Small intestine (tissue), 7 donors: ENCODE data around the gene CPOX. TPM values are rescaled to one million over a fixed set of nuclear protein-coding genes. Genes with fewer than 3 reads are reported as not detected.
A peak's percentile ranks its signal among the peaks of the same experiment; 100 is the strongest.

Source experiments
- DNase-seq, 2 donors: peaks; one replicate each; pipeline versions ENCODE4 v3.0.0 to v3.0.0-alpha.2; 2013
- FAIRE-seq: peaks from 2 replicates; lab custom pipeline; 2012; peaks lifted over from hg19 to GRCh38; lab: Jason Lieb, UNC
- H3K27ac ChIP-seq, 3 donors: one replicate each; pipeline ENCODE4 v1.5.1; 2013; ENCODE audit warnings: low read length in 2 of 3, mild to moderate bottlenecking in 2 of 3, control low read depth in 1 of 3, inconsistent platforms in 1 of 3, low read depth in 1 of 3, moderate library complexity in 1 of 3
- H3K27me3 ChIP-seq, 3 donors: one replicate each; pipeline ENCODE4 v1.6.1; 2013; ENCODE audit warnings: low read length in 3 of 3, inconsistent platforms in 1 of 3; ENCODE audit not compliant: control insufficient read depth in 3 of 3, insufficient read depth in 3 of 3
- H3K36me3 ChIP-seq, 3 donors: one replicate each; pipeline ENCODE4 v1.6.1; 2013; ENCODE audit warnings: low read length in 3 of 3, inconsistent platforms in 1 of 3, low read depth in 1 of 3, mild to moderate bottlenecking in 1 of 3, moderate library complexity in 1 of 3; ENCODE audit not compliant: control insufficient read depth in 3 of 3, insufficient read depth in 2 of 3
- H3K4me1 ChIP-seq, 3 donors: one replicate each; pipeline ENCODE4 v1.6.1; 2013; ENCODE audit warnings: low read length in 2 of 3, inconsistent platforms in 1 of 3, low read depth in 1 of 3, mild to moderate bottlenecking in 1 of 3, moderate library complexity in 1 of 3; ENCODE audit not compliant: control insufficient read depth in 3 of 3, insufficient read depth in 2 of 3
- H3K4me3 ChIP-seq, 3 donors: one replicate each; pipeline ENCODE4 v1.5.1; 2013; ENCODE audit warnings: low read length in 3 of 3, control low read depth in 1 of 3, inconsistent platforms in 1 of 3, low read depth in 1 of 3, mild to moderate bottlenecking in 1 of 3, moderate library complexity in 1 of 3
- H3K9me3 ChIP-seq, 2 donors: one replicate each; pipeline ENCODE4 v1.6.1; 2013; ENCODE audit warnings: low read depth in 1 of 2, low read length in 1 of 2; ENCODE audit not compliant: control insufficient read depth in 2 of 2, insufficient read depth in 1 of 2
- WGBS, 3 donors: extraction: QIAGEN DNeasy Blood & Tissue Kit; methylation state at CpG; one replicate each; pipeline ENCODE4 v1.1.7; 2013; 5-methylcytosine and 5-hydroxymethylcytosine counted together
- polyA plus RNA-seq, 4 donors: library from polyadenylated mRNA; stranded (reverse) in 3 of 4; unstranded in 1 of 4; fragments of 200-250 nt in 3 of 4; fragments of 120-200 nt in 1 of 4; gene quantifications; one replicate each; pipeline versions ENCODE4 v1.2.1 to v1.2.3, GENCODE V29; 2013
- donor health status: healthy with polysubstance abuse.
- donor health status: control.
- donor health status: control.
- donor health status: Bipolar disorder and iron deficiency.
- donor health status: healthy.

The CPOX gene
- polyA plus RNA-seq, 4 donors: 13.4 to 28.8 (median 21.2) TPM

DNA sequence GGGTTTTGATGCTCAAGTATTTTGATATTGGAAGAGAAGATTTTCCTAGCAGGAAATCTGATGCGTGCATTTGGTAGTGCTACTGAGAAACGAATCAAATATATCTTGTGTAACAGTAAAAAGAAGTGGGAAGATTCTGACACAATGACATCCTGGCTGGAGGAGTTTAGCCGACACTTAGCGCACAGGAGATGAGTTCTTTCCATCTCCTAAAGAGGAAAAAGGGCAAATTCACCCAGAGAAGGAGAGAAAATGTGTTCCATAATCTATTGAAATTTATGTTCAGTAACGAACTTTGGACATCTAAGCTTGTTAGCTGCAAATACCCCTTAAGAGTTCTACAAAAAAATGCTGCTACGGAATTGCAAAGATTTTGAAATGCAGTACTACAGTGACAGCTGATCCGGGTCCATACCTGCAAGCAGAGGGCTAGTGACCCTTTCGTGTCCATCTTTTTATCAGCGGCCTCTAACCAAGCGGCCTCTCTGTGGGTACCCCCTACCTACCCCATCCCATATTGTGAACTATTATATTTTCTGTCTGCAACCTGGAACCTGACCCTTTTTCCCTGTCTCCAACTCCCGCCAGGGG, 971 bp downstream of the CPOX start:
- H3K4me3 ChIP-seq: peak overlapping the region; percentile 79 to 90 (median 81)
- H3K4me1 ChIP-seq: peaks cover 0 to 9% (median 6%) of the 10 kb centered on the region in 3 donors
- peaks cover 0 to 4% (median 0%) of the 10 kb centered on the region in 3 donors for H3K36me3 ChIP-seq
- H3K27ac ChIP-seq: no peak overlapping the region
- 19 to 29% (median 26%) methylated on average over 11 of the region's 11 CpGs for WGBS, 3 donors
- FAIRE-seq (no peak), DNase-seq (peak in 1 of 2 donors; percentile 19)
- no peaks in the 10 kb centered on the region for H3K9me3 ChIP-seq
- H3K27me3 ChIP-seq: no peaks in the 10 kb centered on the region

DNA sequence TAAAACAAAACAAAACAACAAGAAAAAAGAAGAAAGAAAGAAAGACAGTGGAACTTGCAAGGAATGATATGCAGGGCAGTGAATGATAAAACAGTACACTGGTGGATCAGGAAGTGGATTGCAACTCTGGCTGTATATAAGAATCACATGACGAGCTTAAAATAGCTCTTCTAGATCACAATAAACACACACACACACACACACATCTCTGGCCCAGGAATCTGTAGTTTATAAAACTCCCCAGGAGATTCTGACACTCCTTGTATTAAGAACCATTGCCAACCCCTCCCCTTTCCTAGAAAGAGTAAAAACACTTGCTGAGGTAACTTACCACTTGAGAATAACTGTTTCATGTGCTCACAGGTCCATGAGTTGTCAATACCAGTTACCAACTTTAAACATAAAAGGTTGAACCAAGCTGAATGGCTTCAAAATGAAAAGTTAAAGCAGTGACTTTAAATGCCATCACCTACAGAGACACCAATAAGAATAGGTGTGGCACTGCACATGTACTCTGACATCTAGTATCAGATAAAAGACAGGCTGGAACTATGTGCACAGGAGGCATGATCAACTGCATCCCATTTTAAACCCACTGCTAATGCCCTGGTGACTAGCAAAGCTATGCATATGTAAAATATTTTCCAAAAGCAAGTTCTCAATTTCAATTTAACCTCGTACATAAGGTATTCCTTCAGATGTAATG, 3.9 kb downstream of the CPOX start:
- Histone ChIP-seq H3K4me3 (no peak overlapping the region), H3K9me3 (no peaks in the 10 kb centered on the region), H3K36me3 (peaks cover 6 to 12% (median 7%) of the 10 kb centered on the region in 3 donors), H3K27ac (no peak overlapping the region), H3K4me1 (peaks cover 0 to 9% (median 6%) of the 10 kb centered on the region in 3 donors), H3K27me3 (no peaks in the 10 kb centered on the region)
- WGBS, 3 donors: 64 to 90% (median 85%) methylated on average over 2 of the region's 2 CpGs
- DNase-seq: peak in 1 of 2 donors; percentile 38
- no peak for FAIRE-seq

DNA sequence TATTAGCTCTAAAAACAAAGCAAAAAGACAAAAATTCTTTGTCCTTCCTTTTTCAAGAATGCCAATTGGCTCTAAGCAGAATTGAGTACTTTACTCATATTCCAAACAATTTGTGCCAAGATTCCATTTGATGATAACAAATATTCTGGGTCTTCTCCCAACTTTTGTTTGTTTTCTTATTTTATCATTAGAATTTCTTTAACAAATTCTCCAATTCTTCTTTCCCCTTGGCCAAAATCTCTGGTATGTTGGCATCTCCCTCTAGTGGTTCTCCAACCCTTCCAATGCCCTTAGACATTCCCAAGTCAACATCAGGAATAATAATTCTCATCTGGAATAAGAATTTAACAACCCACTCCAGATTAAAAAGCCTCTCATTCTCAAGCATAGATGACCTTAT, 5.3 kb downstream of the CPOX start:
- no peak for DNase-seq
- H3K27me3 ChIP-seq: no peaks in the 10 kb centered on the region
- H3K27ac ChIP-seq: no peak overlapping the region
- peaks cover 0 to 9% (median 6%) of the 10 kb centered on the region in 3 donors for H3K4me1 ChIP-seq
- H3K9me3 ChIP-seq: no peaks in the 10 kb centered on the region
- H3K4me3 ChIP-seq: no peak overlapping the region
- FAIRE-seq: no peak
- H3K36me3 ChIP-seq: peaks cover 7 to 13% (median 7%) of the 10 kb centered on the region in 3 donors

- H3K4me3 ChIP-seq: no peak overlapping the region
- peaks cover 7 to 13% (median 7%) of the 10 kb centered on the region in 3 donors for H3K36me3 ChIP-seq
- peaks cover 0 to 9% (median 5%) of the 10 kb centered on the region in 3 donors for H3K4me1 ChIP-seq
- no peaks in the 10 kb centered on the region for H3K9me3 ChIP-seq
- no peak overlapping the region for H3K27ac ChIP-seq
- no peaks in the 10 kb centered on the region for H3K27me3 ChIP-seq
- DNase-seq (no peak), FAIRE-seq (no peak)
- WGBS, 3 donors: 73 to 81% (median 74%) methylated on average over 2 of the region's 2 CpGs
These were observed 5.8 kb downstream of the CPOX start for GRCh38 chr3:98587654-98588053.

- Histone ChIP-seq H3K36me3 (peaks cover 7 to 16% (median 14%) of the 10 kb centered on the region in 3 donors), H3K27me3 (no peaks in the 10 kb centered on the region), H3K9me3 (no peaks in the 10 kb centered on the region), H3K4me3 (no peak overlapping the region), H3K4me1 (no peaks in the 10 kb centered on the region), H3K27ac (no peak overlapping the region)
- DNase-seq (no peak), FAIRE-seq (no peak)
- 88 to 93% (median 91%) methylated on average over 2 of the region's 2 CpGs for WGBS, 3 donors
These were observed 8.9 kb downstream of the CPOX start for GRCh38 chr3:98584547-98584946.

DNA sequence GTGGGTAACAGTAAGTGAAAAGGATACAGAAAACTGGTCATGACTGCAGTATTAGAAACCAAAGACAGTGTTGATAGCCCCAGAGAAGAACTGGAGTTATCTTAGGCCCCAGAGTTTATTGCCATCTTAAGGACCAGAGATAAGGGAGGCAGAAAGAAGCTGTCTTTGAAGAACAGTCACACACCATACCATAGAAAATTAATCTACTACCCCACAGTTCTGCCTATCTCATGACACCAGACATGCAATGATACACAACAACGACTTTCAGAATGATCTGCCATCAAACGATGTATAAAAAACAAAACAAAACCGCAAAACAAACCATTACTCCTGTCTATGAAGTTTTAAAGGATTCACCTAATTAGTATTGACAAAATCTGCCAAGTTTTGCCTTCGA, 9.6 kb downstream of the CPOX start:
- Histone ChIP-seq H3K27me3 (no peaks in the 10 kb centered on the region), H3K36me3 (peaks cover 5 to 16% (median 15%) of the 10 kb centered on the region in 3 donors), H3K4me3 (no peak overlapping the region), H3K4me1 (no peaks in the 10 kb centered on the region), H3K27ac (no peak overlapping the region), H3K9me3 (no peaks in the 10 kb centered on the region)
- 77 to 92% (median 87%) methylated on average over 4 of the region's 4 CpGs for WGBS, 3 donors
- FAIRE-seq: no peak
- no peak for DNase-seq

DNA sequence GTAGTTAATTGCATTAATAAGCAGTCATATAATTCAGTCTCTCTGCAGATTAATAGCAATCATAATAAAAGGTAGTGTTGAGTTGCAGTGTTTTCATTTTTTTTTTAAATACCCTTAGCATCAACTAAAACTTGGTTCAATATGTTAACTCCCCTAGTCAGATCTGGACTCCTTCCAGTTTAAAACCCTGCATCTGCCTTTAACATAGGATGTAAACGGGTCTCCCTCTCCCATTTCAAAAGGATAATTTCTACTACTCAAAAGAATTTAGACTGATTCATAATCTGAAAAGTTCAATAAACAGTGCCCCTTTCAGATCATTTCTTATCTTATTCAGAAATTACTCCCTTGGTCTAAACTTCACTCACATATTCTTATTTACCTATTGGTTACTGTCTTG, 11.4 kb downstream of the CPOX start:
- H3K4me3 ChIP-seq: no peak overlapping the region
- no peak overlapping the region for H3K27ac ChIP-seq
- no peaks in the 10 kb centered on the region for H3K9me3 ChIP-seq
- FAIRE-seq: no peak
- 88 to 91% (median 89%) methylated on average over 1 of the region's 1 CpG for WGBS, 3 donors
- no peaks in the 10 kb centered on the region for H3K4me1 ChIP-seq
- H3K27me3 ChIP-seq: no peaks in the 10 kb centered on the region
- peaks cover 3 to 21% (median 16%) of the 10 kb centered on the region in 3 donors for H3K36me3 ChIP-seq
- no peak for DNase-seq

GRCh38 chr3:98581474-98581873, 11.9 kb downstream of the CPOX start:
- no peak for DNase-seq
- FAIRE-seq: no peak
- Histone ChIP-seq H3K36me3 (peaks cover 3 to 21% (median 16%) of the 10 kb centered on the region in 3 donors), H3K9me3 (no peaks in the 10 kb centered on the region), H3K27ac (no peak overlapping the region), H3K27me3 (no peaks in the 10 kb centered on the region), H3K4me3 (no peak overlapping the region), H3K4me1 (no peaks in the 10 kb centered on the region)
- 74 to 100% (median 87%) methylated on average over 1 of the region's 1 CpG for WGBS, 3 donors
